H9 (cell line): ENCODE results near the gene TRIO. TPM values are rescaled to one million over a fixed set of nuclear protein-coding genes. Genes with fewer than 3 reads are reported as not detected.
A peak's percentile ranks its signal among the peaks of the same experiment; 100 is the strongest.

Experiments used
- DNase-seq: peaks from one replicate; pipeline ENCODE4 v3.0.0-alpha.2; 2017
- H2AFZ ChIP-seq: one replicate; pipeline ENCODE4 v1.6.1; 2013; ENCODE audit warnings: mild to moderate bottlenecking, low read length, control low read depth, moderate library complexity
- H2AK5ac ChIP-seq: 2 replicates; pipeline ENCODE4 v1.6.1; 2013; ENCODE audit warnings: low read length, control low read depth, mixed read lengths; ENCODE audit not compliant: insufficient read length
- H2BK120ac ChIP-seq: one replicate; pipeline ENCODE4 v1.6.1; 2013; ENCODE audit warnings: low read depth, mild to moderate bottlenecking, low read length, control low read depth, inconsistent platforms; ENCODE audit not compliant: poor library complexity, severe bottlenecking
- H2BK12ac ChIP-seq: 2 replicates; pipeline ENCODE4 v1.6.1; 2013; ENCODE audit warnings: low read length, control low read depth, mixed read lengths, low read depth; ENCODE audit not compliant: insufficient read length
- H2BK15ac ChIP-seq: 2 replicates; pipeline ENCODE4 v1.6.1; 2013; ENCODE audit warnings: low read depth, low read length, control low read depth
- H2BK20ac ChIP-seq: one replicate; pipeline ENCODE4 v1.6.1; 2013; ENCODE audit warnings: low read depth, mild to moderate bottlenecking, low read length, control low read depth, inconsistent platforms; ENCODE audit not compliant: poor library complexity, severe bottlenecking
- H2BK5ac ChIP-seq: 2 replicates; pipeline ENCODE4 v1.6.1; 2013; ENCODE audit warnings: low read length, control low read depth, mixed read lengths; ENCODE audit not compliant: insufficient read length
- H3K14ac ChIP-seq: 2 replicates; pipeline ENCODE4 v1.6.1; 2013; ENCODE audit warnings: low read length, control low read depth; ENCODE audit not compliant: insufficient read depth
- H3K18ac ChIP-seq: 2 replicates; pipeline ENCODE4 v1.6.1; 2013; ENCODE audit warnings: low read depth, mild to moderate bottlenecking, mixed read lengths, low read length, control low read depth; ENCODE audit not compliant: insufficient read length
- H3K23ac ChIP-seq: 2 replicates; pipeline ENCODE4 v1.6.1; 2013; ENCODE audit warnings: low read length, control low read depth, mixed read lengths, low read depth; ENCODE audit not compliant: insufficient read length
- H3K23me2 ChIP-seq: 2 replicates; pipeline ENCODE4 v1.6.1; 2013; ENCODE audit warnings: low read depth, mild to moderate bottlenecking, mixed read lengths, low read length, control low read depth; ENCODE audit not compliant: insufficient read length, poor library complexity, severe bottlenecking
- H3K27ac ChIP-seq: 2 replicates; pipeline ENCODE4 v1.5.1; 2013; ENCODE audit warnings: low read length, control low read depth, mixed read lengths, low read depth; ENCODE audit not compliant: insufficient read length
- H3K27me3 ChIP-seq: 2 replicates; pipeline ENCODE4 v1.6.1; 2013; ENCODE audit warnings: low read length, control low read depth, inconsistent platforms; ENCODE audit not compliant: insufficient read depth
- H3K4ac ChIP-seq: 2 replicates; pipeline ENCODE4 v1.6.1; 2013; ENCODE audit warnings: low read depth, mild to moderate bottlenecking, control low read depth, inconsistent platforms, low read length, moderate library complexity
- H3K4me1 ChIP-seq: 2 replicates; pipeline ENCODE4 v1.6.1; 2013; ENCODE audit warnings: low read length, control low read depth, inconsistent platforms; ENCODE audit not compliant: insufficient read depth
- H3K4me2 ChIP-seq: 2 replicates; pipeline ENCODE4 v1.6.1; 2013; ENCODE audit warnings: low read length, control low read depth, mixed read lengths; ENCODE audit not compliant: insufficient read length, insufficient read depth
- H3K56ac ChIP-seq: 2 replicates; pipeline ENCODE4 v1.6.1; 2013; ENCODE audit warnings: low read depth, mild to moderate bottlenecking, mixed read lengths, low read length, control low read depth; ENCODE audit not compliant: insufficient read length
- H3K79me1 ChIP-seq: 2 replicates; pipeline ENCODE4 v1.6.1; 2013; ENCODE audit warnings: low read depth, mild to moderate bottlenecking, moderate library complexity, low read length, control low read depth, inconsistent platforms; ENCODE audit not compliant: insufficient read depth, poor library complexity, severe bottlenecking
- H3K79me2 ChIP-seq: 2 replicates; pipeline ENCODE4 v1.6.1; 2013; ENCODE audit warnings: low read length, control low read depth, inconsistent platforms; ENCODE audit not compliant: insufficient read depth
- H3K9ac ChIP-seq: 2 replicates; pipeline ENCODE4 v1.6.1; 2013; ENCODE audit warnings: low read length, control low read depth, mixed read lengths; ENCODE audit not compliant: insufficient read length; ENCODE audit errors: extremely low read depth
- H3K9me3 ChIP-seq: one replicate; pipeline ENCODE4 v1.6.1; 2013; ENCODE audit warnings: low read depth, low read length, inconsistent platforms; ENCODE audit not compliant: control insufficient read depth
- H3T11ph ChIP-seq: one replicate; pipeline ENCODE4 v1.6.1; 2013; ENCODE audit warnings: mild to moderate bottlenecking, low read length, control low read depth, inconsistent platforms
- H4K20me1 ChIP-seq: one replicate; pipeline ENCODE4 v1.6.1; 2013; ENCODE audit not compliant: control insufficient read depth, insufficient read length, insufficient read depth
- H4K5ac ChIP-seq: 2 replicates; pipeline ENCODE4 v1.6.1; 2013; ENCODE audit warnings: low read depth, mild to moderate bottlenecking, mixed read lengths, low read length, control low read depth; ENCODE audit not compliant: insufficient read length
- H4K8ac ChIP-seq: replicated peaks from 2 replicates; pipeline ENCODE4 v1.6.1; 2013; ENCODE audit warnings: low read length, control low read depth, mixed read lengths, low read depth; ENCODE audit not compliant: insufficient read length
- H4K91ac ChIP-seq: 2 replicates; pipeline ENCODE4 v1.6.1; 2013; ENCODE audit warnings: low read depth, mild to moderate bottlenecking, moderate library complexity, mixed read lengths, low read length, control low read depth; ENCODE audit not compliant: insufficient read length
- H3K27ac Mint-ChIP-seq, 3 experiments: 2 replicates in 2 of 3; 3 replicates in 1 of 3; pipeline ENCODE4 v1.8.0; 2020 to 2021; ENCODE audit warnings: mixed read lengths in 3 of 3, mild to moderate bottlenecking in 1 of 3, moderate library complexity in 1 of 3
- H3K27me3 Mint-ChIP-seq: 2 replicates; pipeline ENCODE4 v1.8.0; 2021; ENCODE audit warnings: low read depth, mild to moderate bottlenecking, moderate library complexity, mixed read lengths
- H3K36me3 Mint-ChIP-seq, 3 experiments: 2 replicates in 2 of 3; 3 replicates in 1 of 3; pipeline ENCODE4 v1.8.0; 2020 to 2021; ENCODE audit warnings: low read depth in 3 of 3, mixed read lengths in 3 of 3; ENCODE audit not compliant: insufficient read depth in 1 of 3
- H3K4me1 Mint-ChIP-seq, 2 experiments: 2 replicates each; pipeline ENCODE4 v1.8.0; 2020; ENCODE audit warnings: mixed read lengths in 2 of 2
- H3K4me3 Mint-ChIP-seq, 2 experiments: 2 replicates in 1 of 2; 3 replicates in 1 of 2; pipeline ENCODE4 v1.8.0; 2020 to 2021; ENCODE audit warnings: mild to moderate bottlenecking in 2 of 2, mixed read lengths in 2 of 2, moderate library complexity in 1 of 2
- H3K9me3 Mint-ChIP-seq, 2 experiments: 2 replicates in 1 of 2; 3 replicates in 1 of 2; pipeline ENCODE4 v1.8.0; 2020; ENCODE audit warnings: mild to moderate bottlenecking in 2 of 2, mixed read lengths in 2 of 2, moderate library complexity in 1 of 2
- CTCF ChIP-seq: fragments of 200-600 bp; sonication (generic); conservative IDR thresholded peaks from 3 replicates; pipeline ENCODE4 v1.8.0; 2021; ENCODE audit warnings: antibody characterized with exemption, mild to moderate bottlenecking
- WGBS: extraction: QIAGEN DNeasy Blood & Tissue Kit; methylation state at CpG from one replicate; pipeline ENCODE4 v1.1.7; 2013; ENCODE audit warnings: missing lambda C conversion rate, low lambda C conversion rate, mixed read lengths; ENCODE audit not compliant: insufficient read length; ENCODE audit errors: extremely low coverage; 5-methylcytosine and 5-hydroxymethylcytosine counted together
- total RNA-seq: library from RNA; stranded (reverse); gene quantifications from 2 replicates; pipeline ENCODE4 v1.2.1, GENCODE V29; 2021

The TRIO gene
- total RNA-seq, 1 experiment from 2014 or later = 87.8 TPM

GRCh38 chr5:14356305-14356704, 213.2 kb downstream of the TRIO start:
- Histone ChIP-seq H4K5ac (no peak overlapping the region), H3K23me2 (no peaks in the 10 kb centered on the region), H3T11ph (no peak overlapping the region), H3K4ac (no peak overlapping the region), H3K23ac (no peak overlapping the region), H3K56ac (no peak overlapping the region), H4K8ac (no peak overlapping the region), H2BK12ac (no peak overlapping the region), H3K4me1 (peaks cover 5% of the 10 kb centered on the region), H3K79me2 (no peaks in the 10 kb centered on the region), H2BK5ac (no peak overlapping the region), H2AFZ (no peak overlapping the region), H3K27me3 (no peaks in the 10 kb centered on the region), H3K27ac (no peak overlapping the region), H2BK15ac (no peak overlapping the region), H3K4me2 (no peak overlapping the region), H2BK20ac (no peak overlapping the region), H4K20me1 (no peaks in the 10 kb centered on the region), H3K14ac (no peak overlapping the region), H2AK5ac (no peak overlapping the region), H3K18ac (no peak overlapping the region), H2BK120ac (no peak overlapping the region), H3K79me1 (no peaks in the 10 kb centered on the region), H3K9me3 (no peaks in the 10 kb centered on the region), H4K91ac (no peak overlapping the region), H3K9ac (no peak overlapping the region)
- DNase-seq = no peak
- no CpG with 5 or more reads among the region's 1 CpG for WGBS
- no peaks in the 10 kb centered on the region for H3K27me3 Mint-ChIP-seq
- H3K9me3 Mint-ChIP-seq = no peaks in the 10 kb centered on the region
- peaks cover 14 to 27% (median 23%) of the 10 kb centered on the region in 3 experiments; a peak in 6 of 7 replicates for H3K36me3 Mint-ChIP-seq
- H3K4me1 Mint-ChIP-seq = peaks cover 25 to 29% of the 10 kb centered on the region in 2 experiments
- no peak for TF ChIP-seq CTCF
- H3K27ac Mint-ChIP-seq = no peak overlapping the region
- 0 out of 5 replicates have a peak overlapping the region, but pooled peaks of 1 of the 2 experiments have one; percentile 15 for H3K4me3 Mint-ChIP-seq
